CD14-positive monocyte (primary cell): ENCODE data around the gene R3HCC1L. TPM values are rescaled to one million over a fixed set of nuclear protein-coding genes. Genes with fewer than 3 reads are reported as not detected.

ENCODE experiments used
- DNase-seq, 3 donors: peaks; one replicate each; pipeline ENCODE4 v3.0.0-alpha.2; 2011 to 2022
- H2AFZ ChIP-seq: 2 replicates; pipeline ENCODE4 v1.6.0; 2012; ENCODE audit warnings: mild to moderate bottlenecking, low read depth, low read length, inconsistent platforms; ENCODE audit not compliant: insufficient read depth, poor library complexity, severe bottlenecking
- H3K27ac ChIP-seq, 2 donors: 1 replicate in 1 of 2; 2 replicates in 1 of 2; pipeline ENCODE4 v1.5.1; 2012 to 2013; ENCODE audit warnings: low read length in 2 of 2, control low read depth in 1 of 2, inconsistent platforms in 1 of 2, low read depth in 1 of 2, mild to moderate bottlenecking in 1 of 2
- H3K27me3 ChIP-seq, 2 donors: one replicate each; pipeline versions ENCODE4 v1.6.0 to v1.6.1; 2011 to 2013; ENCODE audit warnings: low read length in 2 of 2; ENCODE audit not compliant: control insufficient read depth in 2 of 2, insufficient read depth in 2 of 2
- H3K36me3 ChIP-seq, 2 donors: replicated peaks in 1 of 2; 1 replicate in 1 of 2; 2 replicates in 1 of 2; pipeline versions ENCODE4 v1.5.1 to v1.6.1; 2012 to 2013; ENCODE audit warnings: low read length in 2 of 2, control low read depth in 1 of 2, inconsistent platforms in 1 of 2, mild to moderate bottlenecking in 1 of 2; ENCODE audit not compliant: insufficient read depth in 2 of 2, control insufficient read depth in 1 of 2
- H3K4me1 ChIP-seq, 2 donors: 1 replicate in 1 of 2; 2 replicates in 1 of 2; pipeline versions ENCODE4 v1.5.1 to v1.6.1; 2012 to 2013; ENCODE audit warnings: low read length in 2 of 2, control low read depth in 1 of 2, inconsistent platforms in 1 of 2, mild to moderate bottlenecking in 1 of 2, moderate library complexity in 1 of 2; ENCODE audit not compliant: insufficient read depth in 2 of 2, control insufficient read depth in 1 of 2
- H3K4me2 ChIP-seq: replicated peaks from 2 replicates; pipeline ENCODE3; 2012; ENCODE audit warnings: low read length, moderate library complexity, mild to moderate bottlenecking; ENCODE audit not compliant: poor library complexity, severe bottlenecking; ENCODE audit errors: extremely low read depth
- H3K4me3 ChIP-seq, 3 experiments: fragments of 200-600 bp in 1 of 3; sonication (generic) in 1 of 3; replicated peaks in 1 of 3; 1 replicate in 2 of 3; 2 replicates in 1 of 3; pipeline ENCODE4 v1.5.1; 2011 to 2013; ENCODE audit warnings: low read length in 3 of 3, mild to moderate bottlenecking in 3 of 3, control low read depth in 2 of 3, low read depth in 2 of 3, inconsistent platforms in 1 of 3, moderate library complexity in 1 of 3
- H3K79me2 ChIP-seq: 2 replicates; pipeline ENCODE4 v1.6.0; 2012; ENCODE audit warnings: mild to moderate bottlenecking, control low read depth, inconsistent platforms, low read length, moderate library complexity; ENCODE audit not compliant: insufficient read depth
- H3K9ac ChIP-seq: 2 replicates; pipeline ENCODE4 v1.6.0; 2017; ENCODE audit warnings: low read length, mild to moderate bottlenecking; ENCODE audit not compliant: insufficient read depth, poor library complexity, severe bottlenecking
- H3K9me3 ChIP-seq, 2 donors: replicated peaks in 1 of 2; 1 replicate in 1 of 2; 2 replicates in 1 of 2; pipeline versions ENCODE4 v1.5.1 to v1.6.1; 2012 to 2013; ENCODE audit warnings: low read length in 2 of 2, control low read depth in 1 of 2; ENCODE audit not compliant: control insufficient read depth in 1 of 2, insufficient read depth in 1 of 2
- H4K20me1 ChIP-seq: 2 replicates; pipeline ENCODE4 v1.6.0; 2012; ENCODE audit warnings: mild to moderate bottlenecking, low read length, control low read depth, moderate library complexity; ENCODE audit not compliant: insufficient read depth
- H3K27ac Mint-ChIP-seq, 7 donors: one replicate each; pipeline ENCODE4 v1.8.0; 2020; ENCODE audit warnings: mild to moderate bottlenecking in 7 of 7, mixed read lengths in 7 of 7, moderate library complexity in 6 of 7, inconsistent platforms in 2 of 7
- H3K27me3 Mint-ChIP-seq, 3 donors: one replicate each; pipeline ENCODE4 v1.8.0; 2021 to 2022; ENCODE audit warnings: low read depth in 3 of 3, mild to moderate bottlenecking in 3 of 3, mixed read lengths in 3 of 3, moderate library complexity in 3 of 3, inconsistent platforms in 1 of 3
- H3K36me3 Mint-ChIP-seq, 2 donors: one replicate each; pipeline ENCODE4 v1.8.0; 2020; ENCODE audit warnings: mixed read lengths in 2 of 2, inconsistent platforms in 1 of 2, mild to moderate bottlenecking in 1 of 2
- H3K4me1 Mint-ChIP-seq: one replicate; pipeline ENCODE4 v1.8.0; 2020; ENCODE audit warnings: mild to moderate bottlenecking, mixed read lengths
- H3K4me3 Mint-ChIP-seq, 2 donors: one replicate each; pipeline ENCODE4 v1.8.0; 2020; ENCODE audit warnings: mild to moderate bottlenecking in 2 of 2, mixed read lengths in 2 of 2, moderate library complexity in 1 of 2
- H3K9me3 Mint-ChIP-seq, 7 donors: one replicate each; pipeline ENCODE4 v1.8.0; 2020 to 2022; ENCODE audit warnings: mixed read lengths in 7 of 7, mild to moderate bottlenecking in 6 of 7, moderate library complexity in 6 of 7, inconsistent platforms in 2 of 7
- WGBS: methylation state at CpG from one replicate; pipeline ENCODE4 v1.1.5; 2013; ENCODE audit warnings: missing lambda C conversion rate; ENCODE audit not compliant: insufficient coverage; 5-methylcytosine and 5-hydroxymethylcytosine counted together
- intact Hi-C, 2 donors: fragments of 100-400 bp; cut with micrococcal nuclease; formaldehyde crosslinking; loops; one replicate each; pipeline versions ENCODE4 v1.15.0 to v1.15.1; 2023
- polyA plus RNA-seq, 3 donors: library from polyadenylated mRNA; depleted of rRNA in 1 of 3; unstranded in 2 of 3; stranded (reverse) in 1 of 3; fragments of 300-500 nt in 2 of 3; fragments of >200 nt in 1 of 3; fragmentation: Illumina TruSeq in 2 of 3; gene quantifications; 1 replicate in 2 of 3; 2 replicates in 1 of 3; pipeline ENCODE4 v1.2.3, GENCODE V29; 2012 to 2021
- TF ChIP-seq, protein P1 (sequence below): fragments of 200-600 bp; IDR thresholded peaks from one replicate; pipeline ENCODE4 v1.8.0; 2022; ENCODE audit warnings: antibody characterized with exemption, mild to moderate bottlenecking

R3HCC1L gene
- polyA plus RNA-seq, 3 donors, result 2.6 to 13.8 (median 2.7) TPM

DNA sequence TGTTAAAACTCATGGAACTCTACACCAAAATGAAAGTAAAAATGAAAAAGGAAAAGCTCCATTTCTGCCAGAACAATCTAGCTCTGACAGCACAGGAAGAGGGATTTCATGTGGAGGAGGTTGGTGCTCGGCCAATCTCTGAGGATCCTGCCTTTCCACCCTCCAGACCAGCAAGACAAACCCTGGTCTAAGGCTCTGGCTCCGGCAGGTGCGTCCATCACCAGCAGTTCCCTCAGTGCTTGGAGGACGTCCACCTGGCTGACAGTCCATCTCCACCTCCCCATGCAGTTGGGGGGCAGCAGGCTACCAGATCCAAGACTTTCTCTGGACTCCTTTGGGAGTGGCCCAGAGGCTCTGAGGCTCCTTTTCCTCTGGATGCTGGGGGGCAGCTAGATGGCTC is 158.5 kb downstream of the R3HCC1L start:
- Histone ChIP-seq H4K20me1 (no peaks in the 10 kb centered on the region), H3K27ac (no peak overlapping the region), H3K27me3 (peaks cover 0 to 2% of the 10 kb centered on the region in 2 donors), H3K9ac (no peak overlapping the region), H3K79me2 (no peaks in the 10 kb centered on the region), H3K4me2 (no peak overlapping the region), H2AFZ (no peak overlapping the region), H3K9me3 (no peaks in the 10 kb centered on the region), H3K36me3 (no peaks in the 10 kb centered on the region), H3K4me1 (peaks cover 12 to 13% of the 10 kb centered on the region in 2 donors), H3K4me3 (no peak overlapping the region)
- H3K4me3 Mint-ChIP-seq, result no peak overlapping the region
- no peaks in the 10 kb centered on the region for H3K36me3 Mint-ChIP-seq
- peaks cover 6 to 12% (median 9%) of the 10 kb centered on the region in 3 donors for H3K27me3 Mint-ChIP-seq
- H3K9me3 Mint-ChIP-seq, result no peaks in the 10 kb centered on the region
- no peak overlapping the region for H3K27ac Mint-ChIP-seq
- TF ChIP-seq, protein P1, sequence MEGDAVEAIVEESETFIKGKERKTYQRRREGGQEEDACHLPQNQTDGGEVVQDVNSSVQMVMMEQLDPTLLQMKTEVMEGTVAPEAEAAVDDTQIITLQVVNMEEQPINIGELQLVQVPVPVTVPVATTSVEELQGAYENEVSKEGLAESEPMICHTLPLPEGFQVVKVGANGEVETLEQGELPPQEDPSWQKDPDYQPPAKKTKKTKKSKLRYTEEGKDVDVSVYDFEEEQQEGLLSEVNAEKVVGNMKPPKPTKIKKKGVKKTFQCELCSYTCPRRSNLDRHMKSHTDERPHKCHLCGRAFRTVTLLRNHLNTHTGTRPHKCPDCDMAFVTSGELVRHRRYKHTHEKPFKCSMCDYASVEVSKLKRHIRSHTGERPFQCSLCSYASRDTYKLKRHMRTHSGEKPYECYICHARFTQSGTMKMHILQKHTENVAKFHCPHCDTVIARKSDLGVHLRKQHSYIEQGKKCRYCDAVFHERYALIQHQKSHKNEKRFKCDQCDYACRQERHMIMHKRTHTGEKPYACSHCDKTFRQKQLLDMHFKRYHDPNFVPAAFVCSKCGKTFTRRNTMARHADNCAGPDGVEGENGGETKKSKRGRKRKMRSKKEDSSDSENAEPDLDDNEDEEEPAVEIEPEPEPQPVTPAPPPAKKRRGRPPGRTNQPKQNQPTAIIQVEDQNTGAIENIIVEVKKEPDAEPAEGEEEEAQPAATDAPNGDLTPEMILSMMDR, result no peak
- no peak for DNase-seq
- intact Hi-C loops, result no loop called here
- peaks cover 15% of the 10 kb centered on the region for H3K4me1 Mint-ChIP-seq
- WGBS, result 100% methylated on average over 2 of the region's 4 CpGs

DNA sequence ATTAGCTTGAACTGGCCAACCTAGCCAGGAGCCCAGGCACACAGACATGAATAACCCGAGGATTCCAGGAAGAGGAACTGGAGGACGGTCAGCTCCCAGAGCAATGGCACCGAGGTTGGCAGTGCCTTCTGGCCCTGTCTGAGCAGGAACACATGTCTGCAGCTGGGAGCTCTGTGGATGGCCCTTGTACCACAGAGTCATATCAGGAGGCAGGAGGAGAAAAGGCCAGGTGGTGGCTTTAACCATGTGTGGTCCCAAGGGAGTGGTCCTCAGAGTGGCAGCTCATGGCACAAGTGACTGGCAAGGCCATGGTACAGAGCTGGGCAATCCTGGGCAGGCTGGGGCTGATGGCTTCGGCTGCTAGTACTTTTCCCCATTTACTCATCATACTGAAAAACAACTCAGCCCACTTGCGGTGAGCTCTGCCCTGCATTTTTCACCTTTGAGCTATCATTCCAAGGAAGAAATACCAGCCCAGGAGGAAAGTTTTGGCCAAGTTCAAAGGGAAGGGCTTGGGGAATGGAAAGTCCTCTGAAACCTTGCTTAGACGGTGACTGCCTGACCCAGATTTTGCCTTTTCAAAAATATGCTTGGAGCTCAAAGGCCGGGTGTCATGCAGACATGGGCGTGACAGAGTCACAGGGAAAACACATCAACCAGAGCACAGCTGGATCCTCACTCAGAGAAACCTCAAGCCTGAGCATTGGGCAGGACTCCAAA is 159.3 kb downstream of the R3HCC1L start:
- no peak overlapping the region for H3K9ac ChIP-seq
- WGBS, result 66% methylated on average over 6 of the region's 8 CpGs
- Mint-ChIP-seq H3K27ac (no peak overlapping the region), H3K4me1 (peaks cover 15% of the 10 kb centered on the region), H3K4me3 (no peak overlapping the region), H3K27me3 (peaks cover 7 to 15% (median 12%) of the 10 kb centered on the region in 3 donors), H3K36me3 (no peaks in the 10 kb centered on the region), H3K9me3 (peaks cover 0 to 1% (median 0%) of the 10 kb centered on the region in 7 donors)
- H3K27ac ChIP-seq, result no peak overlapping the region
- peaks cover 2 to 4% of the 10 kb centered on the region in 2 donors for H3K27me3 ChIP-seq
- H4K20me1 ChIP-seq, result no peaks in the 10 kb centered on the region
- DNase-seq, result no peak
- no peak overlapping the region for H3K4me2 ChIP-seq
- peaks cover 12 to 13% of the 10 kb centered on the region in 2 donors for H3K4me1 ChIP-seq
- no peaks in the 10 kb centered on the region for H3K9me3 ChIP-seq
- H3K4me3 ChIP-seq, result no peak overlapping the region
- H3K79me2 ChIP-seq, result no peaks in the 10 kb centered on the region
- TF ChIP-seq, protein P1, result no peak
- no peak overlapping the region for H2AFZ ChIP-seq
- intact Hi-C loops, result no loop called here
- no peaks in the 10 kb centered on the region for H3K36me3 ChIP-seq
